ENCODE results near the gene MTA2.

- TF ChIP-seq CTCF (conservative IDR thresholded peaks at IDR 0.05; ENCODE audit: low read length) (peak; percentile 89), EZH2phosphoT487 (IDR thresholded peaks at IDR 0.05; ENCODE audit: borderline replicate concordance) (no peak)
These were observed 8.1 kb downstream of the MTA2 start for GRCh38 chr11:62593434-62594044.

Measured in Loucy (cell line).